Sigmoid colon (tissue), 4 donors: ENCODE data around the gene FOXP1.

Experiments
- EP300 ChIP-seq, 4 donors: sonication (generic); formaldehyde crosslinking; IDR thresholded peaks; one replicate each; pipeline ENCODE4 v1.6.1; 2017; ENCODE audit warnings: antibody characterized with exemption in 4 of 4
- POLR2A ChIP-seq, 2 donors: fragments of 450-650 bp; IDR thresholded peaks; one replicate each; pipeline ENCODE4 v1.6.1; 2016; ENCODE audit warnings: antibody characterized with exemption in 2 of 2, mild to moderate bottlenecking in 2 of 2, moderate library complexity in 2 of 2
- POLR2AphosphoS5 ChIP-seq, 4 donors: sonication (generic); formaldehyde crosslinking; IDR thresholded peaks; one replicate each; pipeline ENCODE4 v1.6.1; 2017; ENCODE audit warnings: antibody characterized with exemption in 4 of 4
- TF ChIP-seq, protein P1 (sequence below), 4 experiments: fragments of 450-650 bp in 3 of 4; fragments of 200-600 bp in 1 of 4; IDR thresholded peaks; one replicate each; pipeline ENCODE4 v1.5.1; 2016 to 2019; ENCODE audit warnings: antibody characterized with exemption in 4 of 4, mild to moderate bottlenecking in 3 of 4, moderate library complexity in 2 of 4

DNA sequence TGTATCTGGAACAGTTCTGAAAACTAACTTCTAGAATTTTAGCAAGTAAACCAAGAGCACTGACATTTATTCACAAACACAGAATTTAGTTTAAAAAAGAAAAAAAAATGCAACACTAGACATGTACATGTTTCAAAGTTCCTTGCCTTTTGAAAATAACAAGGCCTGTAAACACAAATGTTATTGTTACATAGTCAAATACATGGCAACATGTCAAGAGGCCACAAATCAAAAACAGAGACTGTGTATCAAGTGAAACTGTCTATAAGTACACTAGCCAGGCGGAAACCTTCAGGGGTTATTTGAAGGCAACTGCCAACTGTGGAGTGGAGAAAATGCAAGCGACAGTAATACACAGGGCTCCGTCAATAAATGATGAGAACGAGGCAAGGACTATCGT, 547.6 kb downstream of the FOXP1 start:
- TF ChIP-seq, protein P1, sequence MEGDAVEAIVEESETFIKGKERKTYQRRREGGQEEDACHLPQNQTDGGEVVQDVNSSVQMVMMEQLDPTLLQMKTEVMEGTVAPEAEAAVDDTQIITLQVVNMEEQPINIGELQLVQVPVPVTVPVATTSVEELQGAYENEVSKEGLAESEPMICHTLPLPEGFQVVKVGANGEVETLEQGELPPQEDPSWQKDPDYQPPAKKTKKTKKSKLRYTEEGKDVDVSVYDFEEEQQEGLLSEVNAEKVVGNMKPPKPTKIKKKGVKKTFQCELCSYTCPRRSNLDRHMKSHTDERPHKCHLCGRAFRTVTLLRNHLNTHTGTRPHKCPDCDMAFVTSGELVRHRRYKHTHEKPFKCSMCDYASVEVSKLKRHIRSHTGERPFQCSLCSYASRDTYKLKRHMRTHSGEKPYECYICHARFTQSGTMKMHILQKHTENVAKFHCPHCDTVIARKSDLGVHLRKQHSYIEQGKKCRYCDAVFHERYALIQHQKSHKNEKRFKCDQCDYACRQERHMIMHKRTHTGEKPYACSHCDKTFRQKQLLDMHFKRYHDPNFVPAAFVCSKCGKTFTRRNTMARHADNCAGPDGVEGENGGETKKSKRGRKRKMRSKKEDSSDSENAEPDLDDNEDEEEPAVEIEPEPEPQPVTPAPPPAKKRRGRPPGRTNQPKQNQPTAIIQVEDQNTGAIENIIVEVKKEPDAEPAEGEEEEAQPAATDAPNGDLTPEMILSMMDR (IDR thresholded peaks at IDR 0.05): no peak
- TF ChIP-seq POLR2AphosphoS5 (IDR thresholded peaks at IDR 0.05): peak in 1 of 4 donors; percentile 46
- no peak for TF ChIP-seq POLR2A (IDR thresholded peaks at IDR 0.05)
- TF ChIP-seq EP300 (IDR thresholded peaks at IDR 0.05): no peak
